H1 (cell line): Measurements from ENCODE around the gene TIE1. TPM values are rescaled to one million over a fixed set of nuclear protein-coding genes. Genes with fewer than 3 reads are reported as not detected.

ENCODE experiments used
- CTCF ChIA-PET: fragments of 300-600 bp; sonication (Branson Sonifier 250); formaldehyde crosslinking; loops from one replicate; lab custom pipeline; 2021; ENCODE audit not compliant: partially characterized antibody; lab: Charles Lee
- POLR2A ChIA-PET: fragments of 300-600 bp; sonication (Branson Sonifier 250); formaldehyde crosslinking; loops from one replicate; lab custom pipeline; 2021; ENCODE audit warnings: inconsistent platforms; ENCODE audit not compliant: partially characterized antibody; lab: Charles Lee
- DNase-seq, 2 experiments: peaks; one replicate each; pipeline versions ENCODE4 v3.0.0 to v3.0.0-alpha.2; 2010 to 2022; ENCODE audit warnings: low spot score in 2 of 2, low read depth in 1 of 2, mixed read lengths in 1 of 2
- FAIRE-seq: peaks from 2 replicates; lab custom pipeline; 2011; peaks lifted over from hg19 to GRCh38; lab: Jason Lieb, UNC
- H2AFZ ChIP-seq: 2 replicates; pipeline ENCODE4 v1.8.1; 2012; ENCODE audit warnings: low read length, inconsistent platforms
- H2AK5ac ChIP-seq: 2 replicates; pipeline ENCODE4 v1.6.1; 2013; ENCODE audit warnings: low read depth, low read length
- H2BK120ac ChIP-seq: replicated peaks from 2 replicates; pipeline ENCODE3; 2013; ENCODE audit warnings: low read depth, low read length, inconsistent platforms
- H2BK12ac ChIP-seq: 2 replicates; pipeline ENCODE4 v1.6.1; 2013; ENCODE audit warnings: low read depth, low read length
- H2BK15ac ChIP-seq: 2 replicates; pipeline ENCODE4 v1.6.1; 2013; ENCODE audit warnings: low read length
- H2BK20ac ChIP-seq: 2 replicates; pipeline ENCODE4 v1.6.1; 2013; ENCODE audit warnings: low read length
- H2BK5ac ChIP-seq: 2 replicates; pipeline ENCODE4 v1.6.1; 2013; ENCODE audit warnings: low read depth, low read length
- H3K14ac ChIP-seq: 2 replicates; pipeline ENCODE4 v1.6.1; 2013; ENCODE audit warnings: inconsistent platforms; ENCODE audit not compliant: insufficient read length
- H3K18ac ChIP-seq: 2 replicates; pipeline ENCODE4 v1.6.1; 2013; ENCODE audit warnings: low read length; ENCODE audit errors: extremely low read depth
- H3K23ac ChIP-seq: 2 replicates; pipeline ENCODE4 v1.6.1; 2013; ENCODE audit warnings: inconsistent platforms; ENCODE audit not compliant: insufficient read length
- H3K23me2 ChIP-seq: 2 replicates; pipeline ENCODE4 v1.6.1; 2013; ENCODE audit warnings: low read depth, low read length
- H3K27ac ChIP-seq: 2 replicates; pipeline ENCODE4 v1.6.1; 2011; ENCODE audit warnings: low read depth, low read length, inconsistent platforms
- H3K27me3 ChIP-seq, 4 experiments: replicated peaks in 1 of 4; 1 replicate in 1 of 4; 2 replicates in 3 of 4; pipeline versions ENCODE4 v1.6.1 to v1.8.1; 2011 to 2013; ENCODE audit warnings: low read length in 3 of 4, mild to moderate bottlenecking in 3 of 4, inconsistent platforms in 2 of 4, mixed read lengths in 2 of 4, moderate library complexity in 1 of 4; ENCODE audit not compliant: control insufficient read depth in 3 of 4, insufficient read depth in 3 of 4; ENCODE audit errors: extremely low read depth in 1 of 4
- H3K36me3 ChIP-seq, 4 experiments: 2 replicates each; pipeline versions ENCODE4 v1.6.1 to v1.8.1; 2011 to 2013; ENCODE audit warnings: mild to moderate bottlenecking in 4 of 4, low read length in 3 of 4, moderate library complexity in 2 of 4, control low read depth in 1 of 4, inconsistent platforms in 1 of 4; ENCODE audit not compliant: insufficient read depth in 4 of 4, control insufficient read depth in 2 of 4
- H3K4ac ChIP-seq: replicated peaks from 2 replicates; pipeline ENCODE3; 2013; ENCODE audit warnings: low read length, low read depth, mixed read lengths, inconsistent platforms; ENCODE audit not compliant: insufficient read length
- H3K4me1 ChIP-seq, 4 experiments: replicated peaks in 1 of 4; 1 replicate in 1 of 4; 2 replicates in 3 of 4; pipeline versions ENCODE4 v1.6.1 to v1.8.1; 2011 to 2013; ENCODE audit warnings: low read length in 3 of 4, inconsistent platforms in 2 of 4, mixed read lengths in 1 of 4; ENCODE audit not compliant: insufficient read depth in 4 of 4, control insufficient read depth in 3 of 4
- H3K4me2 ChIP-seq, 2 experiments: 2 replicates each; pipeline versions ENCODE4 v1.6.1 to v1.8.1; 2011 to 2013; ENCODE audit warnings: low read depth in 2 of 2, low read length in 2 of 2, control low read depth in 1 of 2, inconsistent platforms in 1 of 2, mild to moderate bottlenecking in 1 of 2; ENCODE audit not compliant: insufficient read depth in 1 of 2
- H3K4me3 ChIP-seq, 4 experiments: fragments of 200-600, 300-600 bp in 1 of 4; sonication (generic), shearing (Covaris generic), sonication (Bioruptor Twin) in 1 of 4; 2 replicates each; pipeline versions ENCODE4 v1.5.1 to v1.8.1; 2011 to 2016; ENCODE audit warnings: low read length in 4 of 4, low read depth in 3 of 4, control low read depth in 2 of 4, inconsistent platforms in 2 of 4, mild to moderate bottlenecking in 2 of 4, mixed read lengths in 1 of 4, moderate library complexity in 1 of 4; ENCODE audit not compliant: insufficient read depth in 2 of 4; ENCODE audit errors: extremely low read depth in 1 of 4
- H3K56ac ChIP-seq: replicated peaks from 2 replicates; pipeline ENCODE3; 2013; ENCODE audit warnings: low read depth, mild to moderate bottlenecking, mixed read lengths, low read length, inconsistent platforms; ENCODE audit not compliant: insufficient read length
- H3K79me1 ChIP-seq: 2 replicates; pipeline ENCODE4 v1.6.1; 2013; ENCODE audit warnings: low read depth, low read length, control low read depth
- H3K79me2 ChIP-seq, 2 experiments: 2 replicates each; pipeline versions ENCODE4 v1.6.1 to v1.8.1; 2012 to 2013; ENCODE audit warnings: low read length in 2 of 2, mild to moderate bottlenecking in 2 of 2, inconsistent platforms in 1 of 2; ENCODE audit not compliant: insufficient read depth in 2 of 2, control insufficient read depth in 1 of 2
- H3K9ac ChIP-seq, 4 experiments: replicated peaks in 1 of 4; 1 replicate in 1 of 4; 2 replicates in 3 of 4; pipeline versions ENCODE4 v1.6.1 to v1.8.1; 2011 to 2013; ENCODE audit warnings: low read depth in 3 of 4, low read length in 3 of 4, control low read depth in 2 of 4, mild to moderate bottlenecking in 2 of 4, moderate library complexity in 2 of 4, inconsistent platforms in 1 of 4; ENCODE audit errors: extremely low read depth in 1 of 4
- H3K9me3 ChIP-seq, 2 experiments: 2 replicates each; pipeline versions ENCODE4 v1.6.1 to v1.8.1; 2012 to 2013; ENCODE audit warnings: mild to moderate bottlenecking in 2 of 2, moderate library complexity in 2 of 2, control low read depth in 1 of 2, inconsistent platforms in 1 of 2, low read depth in 1 of 2, low read length in 1 of 2, mixed read lengths in 1 of 2; ENCODE audit not compliant: insufficient read depth in 2 of 2
- H4K20me1 ChIP-seq, 2 experiments: replicated peaks in 1 of 2; 2 replicates each; pipeline versions ENCODE3 to v1.8.1; 2011 to 2013; ENCODE audit warnings: inconsistent platforms in 2 of 2, low read length in 2 of 2, mild to moderate bottlenecking in 1 of 2; ENCODE audit not compliant: insufficient read depth in 2 of 2, control insufficient read depth in 1 of 2
- H4K5ac ChIP-seq: 2 replicates; pipeline ENCODE4 v1.6.1; 2013; ENCODE audit warnings: low read length, low read depth, mixed read lengths, inconsistent platforms; ENCODE audit not compliant: insufficient read length
- H4K8ac ChIP-seq: 2 replicates; pipeline ENCODE4 v1.8.0; 2013; ENCODE audit warnings: mild to moderate bottlenecking, moderate library complexity, low read length, inconsistent platforms; ENCODE audit not compliant: insufficient read depth; ENCODE audit errors: extremely low read depth
- H4K91ac ChIP-seq: replicated peaks from 2 replicates; pipeline ENCODE3; 2013; ENCODE audit warnings: low read length, mixed read lengths, inconsistent platforms; ENCODE audit not compliant: insufficient read length
- ASH2L ChIP-seq: fragments of 200-600, 300-600 bp; sonication (generic); IDR thresholded peaks from one replicate; pipeline ENCODE4 v1.7.1; 2017; ENCODE audit warnings: low read length
- CBX5 ChIP-seq: fragments of 300-800, 300-1000 bp; sonication (generic); IDR thresholded peaks from 2 replicates; pipeline ENCODE4 v1.7.1; 2016; ENCODE audit warnings: antibody characterized with exemption, low read length, low read depth
- HDAC6 ChIP-seq: IDR thresholded peaks from one replicate; pipeline ENCODE4 v1.7.1; 2012; ENCODE audit warnings: low read depth, mild to moderate bottlenecking, inconsistent platforms, low read length, moderate library complexity
- JUN ChIP-seq: IDR thresholded peaks from 2 replicates; pipeline ENCODE4 v1.6.1; 2011; ENCODE audit warnings: low read depth, mild to moderate bottlenecking, improper control_type of control experiment, low read length
- KDM5A ChIP-seq: fragments of 200-600 bp; IDR thresholded peaks from 2 replicates; pipeline ENCODE4 v1.7.1; 2012; ENCODE audit warnings: mild to moderate bottlenecking, low read length, inconsistent platforms, mixed read lengths
- MAFK ChIP-seq: IDR thresholded peaks from 2 replicates; pipeline ENCODE4 v1.6.1; 2012; ENCODE audit warnings: low read depth, mild to moderate bottlenecking, improper control_type of control experiment, low read length
- POLR2A ChIP-seq, 2 experiments: IDR thresholded peaks; 1 replicate in 1 of 2; 2 replicates in 1 of 2; pipeline ENCODE4 v1.6.1; 2011; ENCODE audit warnings: low read depth in 2 of 2, low read length in 2 of 2, mild to moderate bottlenecking in 2 of 2; ENCODE audit errors: control extremely low read depth in 1 of 2
- POLR2AphosphoS5 ChIP-seq: IDR thresholded peaks from 2 replicates; pipeline ENCODE4 v1.6.1; 2011; ENCODE audit warnings: low read depth, low read length
- SRF ChIP-seq: IDR thresholded peaks from 2 replicates; pipeline ENCODE4 v1.6.1; 2011; ENCODE audit warnings: mild to moderate bottlenecking, low read depth, low read length, moderate library complexity
- TBP ChIP-seq: IDR thresholded peaks from 2 replicates; pipeline ENCODE4 v1.6.1; 2011; ENCODE audit warnings: low read depth, low read length, improper control_type of control experiment
- TCF12 ChIP-seq: IDR thresholded peaks from 2 replicates; pipeline ENCODE4 v1.6.1; 2011; ENCODE audit warnings: low read depth, mild to moderate bottlenecking, low read length
- TEAD4 ChIP-seq: IDR thresholded peaks from 2 replicates; pipeline ENCODE4 v1.6.1; 2012; ENCODE audit warnings: low read depth, low read length, inconsistent platforms, mixed read lengths
- WGBS, 2 experiments: shearing (Covaris generic) in 1 of 2; methylation state at CpG; one replicate each; pipeline versions ENCODE4 v1.1.6 to v1.1.7; 2013 to 2015; ENCODE audit warnings: low lambda C conversion rate in 2 of 2, mixed read lengths in 2 of 2, inconsistent platforms in 1 of 2, low coverage in 1 of 2, missing lambda C conversion rate in 1 of 2; ENCODE audit not compliant: insufficient replicate concordance in 2 of 2, insufficient coverage in 1 of 2, insufficient read length in 1 of 2; ENCODE audit errors: extremely low coverage in 1 of 2, missing lambda C conversion rate in 1 of 2; 5-methylcytosine and 5-hydroxymethylcytosine counted together
- polyA plus RNA-seq, 7 experiments: library from polyadenylated mRNA; depleted of rRNA in 3 of 7; stranded (reverse) in 5 of 7; unstranded in 2 of 7; fragments of >200 nt in 5 of 7; fragments of 200-250 nt in 2 of 7; gene quantifications; 1 replicate in 5 of 7; 2 replicates in 1 of 7; 4 replicates in 1 of 7; pipeline versions ENCODE4 v1.2.1 to v1.2.3, GENCODE V29; 2011 to 2013; ENCODE audit warnings: missing spikeins in 2 of 7, mixed read lengths in 2 of 7
- total RNA-seq: library from RNA; stranded (reverse); fragmentation: NEBNext Ultra II Directional; extraction: Animal tissue kit (Norgen Biotek cat#: 25700); gene quantifications from 2 replicates; pipeline ENCODE4 v1.2.1, GENCODE V29; 2021
- TF ChIP-seq, protein P1 (sequence below): IDR thresholded peaks from 2 replicates; pipeline ENCODE4 v1.6.1; 2012; ENCODE audit warnings: inconsistent platforms

The TIE1 gene
- total and polyA plus RNA-seq, 2 of the 8 experiments (the other 6 are each of a cell fraction or from before 2014, with no cell fraction given): 0.74 to 2.2 TPM

DNA sequence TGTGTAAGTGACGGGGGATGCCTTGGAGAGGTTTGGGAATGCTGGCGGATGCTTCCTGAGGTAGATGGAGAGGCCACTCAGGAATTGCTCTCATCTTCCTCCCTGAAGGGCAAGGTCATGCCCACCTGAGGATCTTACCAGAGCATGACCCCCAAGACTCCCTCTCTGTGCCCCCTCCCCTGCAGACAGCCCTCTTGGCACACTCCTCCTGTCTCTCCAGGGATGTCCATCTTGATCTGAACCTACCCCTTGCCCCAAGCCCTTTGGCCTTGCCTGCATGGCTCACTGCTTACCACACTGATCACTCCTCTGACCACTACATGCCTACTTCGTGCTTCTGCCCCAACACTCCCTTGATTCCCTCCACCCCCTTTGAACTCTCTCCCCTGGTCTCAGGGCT lies 19.0 kb downstream of the TIE1 start:
- 89% methylated on average over 2 of the region's 3 CpGs; no CpG with 5 or more reads in 1 of the 2 experiments for WGBS, 2 experiments
- H3K9ac ChIP-seq: no peak overlapping the region

More for the DNA sequence above, 19.0 kb downstream of the TIE1 start:
- Histone ChIP-seq H3K27ac (no peak overlapping the region), H3K4me3 (no peak overlapping the region), H2BK120ac (no peak overlapping the region), H3K79me1 (no peaks in the 10 kb centered on the region), H3K14ac (no peak overlapping the region), H2BK12ac (no peak overlapping the region), H3K4me1 (peaks cover 0 to 5% (median 2%) of the 10 kb centered on the region in 4 experiments; a peak in 3 of 7 replicates), H3K9me3 (no peaks in the 10 kb centered on the region), H3K18ac (no peak overlapping the region), H3K79me2 (no peaks in the 10 kb centered on the region), H2AK5ac (no peak overlapping the region), H4K91ac (no peak overlapping the region), H3K4ac (no peak overlapping the region), H3K56ac (no peak overlapping the region), H4K20me1 (no peaks in the 10 kb centered on the region), H3K4me2 (no peak overlapping the region), H2BK15ac (no peak overlapping the region), H3K23ac (no peak overlapping the region), H4K8ac (no peak overlapping the region), H2BK5ac (no peak overlapping the region), H4K5ac (no peak overlapping the region), H3K36me3 (no peaks in the 10 kb centered on the region), H2AFZ (no peak overlapping the region), H3K23me2 (no peaks in the 10 kb centered on the region), H3K27me3 (no peaks in the 10 kb centered on the region; a peak in 1 of 7 replicates), H2BK20ac (no peak overlapping the region)
- no peak for DNase-seq
- no peak for FAIRE-seq
- TF ChIP-seq TBP (no peak), TEAD4 (no peak), CBX5 (no peak), HDAC6 (no peak), JUN (no peak), TCF12 (no peak), KDM5A (no peak), MAFK (no peak), ASH2L (no peak), POLR2AphosphoS5 (no peak), POLR2A (IDR thresholded peaks at IDR 0.05; ENCODE audit: control extremely low read depth in 1 of 2, low read depth in 2 of 2, low read length in 2 of 2) (no peak), SRF (no peak)
- TF ChIP-seq, protein P1, sequence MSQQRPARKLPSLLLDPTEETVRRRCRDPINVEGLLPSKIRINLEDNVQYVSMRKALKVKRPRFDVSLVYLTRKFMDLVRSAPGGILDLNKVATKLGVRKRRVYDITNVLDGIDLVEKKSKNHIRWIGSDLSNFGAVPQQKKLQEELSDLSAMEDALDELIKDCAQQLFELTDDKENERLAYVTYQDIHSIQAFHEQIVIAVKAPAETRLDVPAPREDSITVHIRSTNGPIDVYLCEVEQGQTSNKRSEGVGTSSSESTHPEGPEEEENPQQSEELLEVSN: no peak
- POLR2A ChIA-PET: no interaction called here
- CTCF ChIA-PET: interaction anchor here (2.0 kb wide), 1 partner anchor 10 kb away, joined by 8 read pairs; no protein-coding TSS in a partner anchor
